Measurements from ENCODE around the gene HDAC2.

DNA sequence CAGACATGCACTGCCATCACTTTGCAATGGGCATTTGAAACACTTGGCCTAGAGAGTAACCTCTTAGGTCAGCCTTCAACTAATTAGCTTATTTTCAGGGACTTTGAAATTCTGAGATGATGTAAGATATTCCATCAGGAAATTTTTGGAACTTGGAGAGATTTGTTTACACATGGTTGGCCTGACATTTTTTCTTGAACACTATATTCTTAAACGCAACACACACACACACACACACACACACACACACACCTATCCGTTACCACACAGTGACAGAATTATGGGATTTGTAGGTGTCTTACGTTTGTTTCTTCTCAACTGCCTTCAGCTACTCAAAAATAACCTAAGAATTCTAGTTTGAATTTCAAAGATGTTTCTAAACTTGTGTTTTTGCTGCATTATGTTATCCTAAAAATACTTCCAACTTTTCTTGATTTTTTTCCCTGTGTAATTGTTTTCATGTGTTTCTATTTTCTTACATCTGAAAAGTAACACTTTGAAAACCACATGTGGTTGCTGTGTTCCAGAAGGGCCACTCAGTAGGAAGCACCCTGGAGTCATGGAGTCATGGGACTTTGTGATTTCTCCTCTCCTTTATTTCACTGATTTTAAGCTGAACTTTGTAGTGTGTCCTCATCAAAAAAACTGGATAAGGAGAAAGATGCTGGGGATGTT, 81.9 kb downstream of the HDAC2 start:
- TF ChIP-seq, protein P1, sequence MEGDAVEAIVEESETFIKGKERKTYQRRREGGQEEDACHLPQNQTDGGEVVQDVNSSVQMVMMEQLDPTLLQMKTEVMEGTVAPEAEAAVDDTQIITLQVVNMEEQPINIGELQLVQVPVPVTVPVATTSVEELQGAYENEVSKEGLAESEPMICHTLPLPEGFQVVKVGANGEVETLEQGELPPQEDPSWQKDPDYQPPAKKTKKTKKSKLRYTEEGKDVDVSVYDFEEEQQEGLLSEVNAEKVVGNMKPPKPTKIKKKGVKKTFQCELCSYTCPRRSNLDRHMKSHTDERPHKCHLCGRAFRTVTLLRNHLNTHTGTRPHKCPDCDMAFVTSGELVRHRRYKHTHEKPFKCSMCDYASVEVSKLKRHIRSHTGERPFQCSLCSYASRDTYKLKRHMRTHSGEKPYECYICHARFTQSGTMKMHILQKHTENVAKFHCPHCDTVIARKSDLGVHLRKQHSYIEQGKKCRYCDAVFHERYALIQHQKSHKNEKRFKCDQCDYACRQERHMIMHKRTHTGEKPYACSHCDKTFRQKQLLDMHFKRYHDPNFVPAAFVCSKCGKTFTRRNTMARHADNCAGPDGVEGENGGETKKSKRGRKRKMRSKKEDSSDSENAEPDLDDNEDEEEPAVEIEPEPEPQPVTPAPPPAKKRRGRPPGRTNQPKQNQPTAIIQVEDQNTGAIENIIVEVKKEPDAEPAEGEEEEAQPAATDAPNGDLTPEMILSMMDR (IDR thresholded peaks at IDR 0.05): no peak
- TF ChIP-seq POLR2A (IDR thresholded peaks at IDR 0.05): no peak
